Hepatocyte (in vitro differentiated cells): ENCODE measurements around the gene KRTAP19-8.

Experiments
- CTCF ChIP-seq: fragments of 200-600 bp; sonication (generic); IDR thresholded peaks from 2 replicates; pipeline ENCODE4 v1.5.1; 2016; ENCODE audit warnings: antibody characterized with exemption, mild to moderate bottlenecking; ENCODE audit not compliant: poor library complexity
- EZH2 ChIP-seq: fragments of 200-600 bp; sonication (generic); IDR thresholded peaks from 2 replicates; pipeline ENCODE4 v1.6.1; 2016; ENCODE audit warnings: antibody characterized with exemption, mild to moderate bottlenecking, borderline replicate concordance
- EZH2phosphoT487 ChIP-seq: fragments of 200-600 bp; sonication (generic); IDR thresholded peaks from one replicate; pipeline ENCODE4 v1.6.1; 2018; ENCODE audit warnings: antibody characterized with exemption, mild to moderate bottlenecking, low read depth, moderate library complexity; ENCODE audit not compliant: unreplicated experiment, severe bottlenecking

- no peak for TF ChIP-seq CTCF
- TF ChIP-seq EZH2 = no peak
- TF ChIP-seq EZH2phosphoT487 = no peak
Measured at GRCh38 chr21:31078796-31079195, 40.5 kb upstream of the KRTAP19-8 start.
